ENCODE results near the gene TEX29.
A peak's percentile ranks its signal among the peaks of the same experiment; 100 is the strongest.

TEX29 gene

DNA sequence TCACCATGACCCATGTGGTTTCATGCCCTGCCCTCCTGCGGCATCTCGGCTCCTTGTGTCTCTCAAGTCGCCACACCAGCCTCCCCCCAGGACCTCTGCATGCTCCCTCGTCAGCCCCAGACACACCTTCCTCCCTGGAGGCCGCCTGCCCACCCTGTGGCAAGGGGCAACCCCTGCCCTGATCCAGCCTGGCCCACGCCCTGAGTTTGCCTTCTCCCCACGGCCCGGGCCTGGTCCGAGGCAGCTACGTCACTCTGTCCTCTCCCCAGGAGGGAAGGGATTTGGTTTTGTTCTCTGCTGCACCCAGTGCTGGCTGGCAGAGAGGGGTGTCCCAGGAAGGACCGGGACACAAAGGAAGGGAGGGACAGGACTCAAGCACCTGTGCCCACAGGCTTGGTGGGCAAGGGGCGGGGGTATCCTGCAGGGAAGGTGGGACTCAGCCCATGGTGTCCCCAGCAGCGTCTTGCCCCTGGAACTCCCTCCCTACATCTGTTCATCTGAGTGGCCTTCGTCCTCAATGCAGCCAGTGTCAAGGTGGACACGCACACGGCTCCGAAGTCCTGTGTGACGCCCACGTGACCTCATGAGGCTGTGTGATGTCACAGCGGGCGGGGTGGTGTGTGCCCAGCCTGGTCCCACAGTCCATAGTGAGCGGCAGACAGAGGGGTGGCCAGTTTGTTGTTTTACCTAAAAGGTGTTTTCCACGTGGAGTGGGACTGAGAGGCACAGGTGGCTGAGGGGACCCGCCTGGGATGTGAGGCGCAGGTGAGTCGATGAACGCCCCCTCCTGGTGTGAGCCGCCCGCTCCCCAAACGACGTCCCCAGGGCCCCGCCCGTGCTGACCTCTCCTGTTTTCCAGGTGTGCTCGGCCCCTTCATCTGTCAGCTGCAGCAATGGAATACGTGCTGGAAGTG lies at the start of gene TEX29:
TEX29 (plus strand) TSS at position 645 of the 914 bp plus-strand sequence; CDS start at position 894, 249 bp downstream.
- Histone ChIP-seq H3K27ac (ENCODE audit: low read depth, low read length) (no peak within 1 kb of the TSS), H3K4me3 (ENCODE audit: low read depth in 1 of 2, low read length in 2 of 2) (no peak within 1 kb of the TSS)

DNA sequence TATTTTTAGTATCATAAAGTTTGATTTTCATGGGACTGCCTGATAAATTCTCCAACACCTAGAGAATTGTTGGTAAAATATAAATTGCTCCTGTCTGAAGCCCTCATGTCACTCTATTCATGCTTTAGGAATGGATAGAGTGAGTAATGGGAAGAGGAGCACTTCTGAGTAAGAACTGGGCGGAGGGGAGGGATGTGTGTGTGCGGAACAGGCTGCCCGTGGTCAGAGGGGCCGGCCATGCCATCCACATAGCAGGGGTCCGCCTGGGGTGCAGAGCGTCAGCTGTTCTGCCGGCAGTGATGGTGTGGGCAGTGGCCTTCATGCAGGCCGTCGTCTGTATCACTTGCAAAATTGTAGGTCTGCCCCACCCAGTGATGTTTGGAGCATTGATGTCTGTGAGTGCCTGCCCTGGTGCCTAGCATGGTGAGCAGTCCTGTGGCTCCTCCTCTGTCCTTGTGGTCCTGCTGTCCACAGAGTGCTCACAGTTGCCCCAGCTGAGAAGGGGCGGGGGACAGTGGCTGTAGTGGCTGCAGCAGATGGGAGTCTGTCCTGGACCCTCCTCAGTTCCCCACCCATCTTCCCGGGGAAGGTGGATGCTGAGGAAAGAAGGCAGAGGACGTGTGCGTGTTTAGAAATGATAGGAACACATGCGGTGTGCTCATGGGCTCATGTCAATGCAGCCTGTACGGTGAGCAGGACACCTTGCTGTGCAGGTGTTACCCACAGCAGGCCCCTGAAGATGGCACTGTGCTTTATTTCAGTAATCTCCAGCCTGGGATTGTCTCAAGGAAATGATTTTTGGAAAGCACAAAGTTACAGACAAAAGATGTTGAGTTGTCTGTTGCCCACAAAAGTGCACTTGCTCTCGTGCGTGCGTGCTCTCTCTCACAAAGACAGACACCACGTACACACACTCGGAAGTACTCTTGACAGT lies 49.4 kb upstream of the TEX29 start:
- H3K36me3 ChIP-seq (ENCODE audit: insufficient read depth, low read length): peaks cover 28% of the 10 kb centered on the region
- H3K9ac ChIP-seq (ENCODE audit: low read length): no peak overlapping the region
- no peaks in the 10 kb centered on the region for H3K27me3 ChIP-seq (ENCODE audit: control insufficient read depth in 1 of 2, insufficient read depth in 2 of 2, low read length in 2 of 2)
- no peaks in the 10 kb centered on the region for H3K9me3 ChIP-seq (ENCODE audit: low read length)
- no peak overlapping the region for H3K27ac ChIP-seq (ENCODE audit: low read depth, low read length)
- no peak overlapping the region for H3K4me3 ChIP-seq (ENCODE audit: low read depth in 1 of 2, low read length in 2 of 2)
- peaks cover 5% of the 10 kb centered on the region for H3K4me1 ChIP-seq (ENCODE audit: insufficient read depth, low read length)

More for the DNA sequence above, at the start of gene TEX29:
- Histone ChIP-seq H3K9me3 (ENCODE audit: low read length) (no peaks in the 10 kb centered on the region), H3K36me3 (ENCODE audit: insufficient read depth, low read length) (no peaks in the 10 kb centered on the region), H3K27me3 (ENCODE audit: control insufficient read depth in 1 of 2, insufficient read depth in 2 of 2, low read length in 2 of 2) (no peaks in the 10 kb centered on the region), H3K9ac (ENCODE audit: low read length) (no peak within 1 kb of the TSS), H3K4me1 (ENCODE audit: insufficient read depth, low read length) (no peaks in the 10 kb centered on the region)

DNA sequence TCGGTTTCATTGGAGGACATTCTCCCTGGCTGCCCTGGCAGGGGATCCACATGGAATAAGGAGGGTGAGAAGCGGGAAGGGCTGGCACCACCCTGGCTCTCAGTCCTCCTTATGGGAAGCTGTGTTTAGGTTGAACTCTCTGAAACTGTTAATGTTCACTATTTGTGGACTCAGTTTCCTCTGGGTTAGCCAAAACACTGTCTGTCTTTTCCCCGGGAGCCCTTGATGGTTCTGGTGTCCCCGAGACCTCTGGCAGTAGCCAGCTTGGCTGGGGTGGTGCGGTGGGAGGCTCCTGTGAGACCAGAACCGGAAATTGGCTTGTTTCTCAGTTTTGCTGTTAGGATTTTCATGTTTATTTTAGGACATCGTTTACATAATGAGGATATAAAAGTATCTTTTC lies 48.3 kb upstream of the TEX29 start:
- Histone ChIP-seq H3K27me3 (ENCODE audit: control insufficient read depth in 1 of 2, insufficient read depth in 2 of 2, low read length in 2 of 2) (no peaks in the 10 kb centered on the region), H3K36me3 (ENCODE audit: insufficient read depth, low read length) (peaks cover 34% of the 10 kb centered on the region), H3K27ac (ENCODE audit: low read depth, low read length) (no peak overlapping the region), H3K9me3 (ENCODE audit: low read length) (no peaks in the 10 kb centered on the region), H3K9ac (ENCODE audit: low read length) (no peak overlapping the region), H3K4me1 (ENCODE audit: insufficient read depth, low read length) (peaks cover 5% of the 10 kb centered on the region), H3K4me3 (ENCODE audit: low read depth in 1 of 2, low read length in 2 of 2) (no peak overlapping the region)

DNA sequence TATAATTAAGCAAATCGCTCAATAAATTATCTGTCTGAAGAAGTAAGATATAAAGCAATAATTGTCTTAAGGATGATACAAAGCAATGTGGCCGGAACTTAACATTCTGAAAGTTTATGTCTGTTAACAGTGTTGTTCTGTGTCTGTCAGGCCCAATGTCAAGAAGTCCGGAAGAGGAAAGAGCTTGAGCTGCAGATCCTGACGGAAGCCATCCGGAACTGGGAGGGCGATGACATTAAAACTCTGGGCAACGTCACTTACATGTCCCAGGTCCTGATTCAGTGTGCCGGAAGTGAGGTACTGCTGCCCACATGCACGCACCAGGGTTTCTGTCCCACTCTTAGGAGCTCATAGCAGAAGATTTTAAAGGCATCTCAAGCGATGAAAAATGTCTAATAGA lies 45.1 kb upstream of the TEX29 start:
- no peak overlapping the region for H3K27ac ChIP-seq (ENCODE audit: low read depth, low read length)
- H3K27me3 ChIP-seq (ENCODE audit: control insufficient read depth in 1 of 2, insufficient read depth in 2 of 2, low read length in 2 of 2): no peaks in the 10 kb centered on the region
- no peaks in the 10 kb centered on the region for H3K9me3 ChIP-seq (ENCODE audit: low read length)
- H3K4me3 ChIP-seq (ENCODE audit: low read depth in 1 of 2, low read length in 2 of 2): no peak overlapping the region
- no peak overlapping the region for H3K9ac ChIP-seq (ENCODE audit: low read length)
- H3K4me1 ChIP-seq (ENCODE audit: insufficient read depth, low read length): peaks cover under 1% of the 10 kb centered on the region
- peaks cover 42% of the 10 kb centered on the region for H3K36me3 ChIP-seq (ENCODE audit: insufficient read depth, low read length)

DNA sequence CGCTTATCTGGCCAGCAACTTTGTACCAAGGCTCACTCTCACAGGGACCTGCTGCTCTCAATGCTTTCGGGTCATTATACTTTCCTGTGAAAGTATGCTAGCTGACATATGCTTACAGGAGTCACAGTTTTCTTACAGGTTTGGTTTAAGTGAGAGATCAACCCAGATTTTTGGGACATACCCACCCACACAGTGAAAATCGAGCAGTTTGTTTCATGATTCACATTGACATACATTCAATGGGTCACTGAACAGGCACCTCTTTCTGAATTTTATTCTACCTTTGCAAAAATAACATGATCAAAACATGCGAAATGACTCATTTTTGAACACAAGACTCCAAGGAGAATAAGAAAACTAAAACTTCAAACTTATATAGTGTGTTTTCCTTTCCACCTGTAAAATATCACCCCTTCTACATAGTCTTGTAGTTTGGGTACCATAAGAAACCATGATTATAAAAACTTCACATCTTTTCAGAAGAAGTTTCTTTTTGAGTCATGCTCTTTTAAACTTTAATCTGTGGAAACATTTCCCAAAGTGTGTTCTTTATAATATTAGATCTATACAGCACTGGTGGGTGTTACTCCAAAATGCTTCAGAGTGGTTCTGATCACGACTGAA lies 44.3 kb upstream of the TEX29 start:
- no peak overlapping the region for H3K4me3 ChIP-seq (ENCODE audit: low read depth in 1 of 2, low read length in 2 of 2)
- no peak overlapping the region for H3K27ac ChIP-seq (ENCODE audit: low read depth, low read length)
- H3K9ac ChIP-seq (ENCODE audit: low read length): no peak overlapping the region
- no peaks in the 10 kb centered on the region for H3K9me3 ChIP-seq (ENCODE audit: low read length)
- peaks cover 4% of the 10 kb centered on the region for H3K4me1 ChIP-seq (ENCODE audit: insufficient read depth, low read length)
- H3K27me3 ChIP-seq (ENCODE audit: control insufficient read depth in 1 of 2, insufficient read depth in 2 of 2, low read length in 2 of 2): no peaks in the 10 kb centered on the region
- peaks cover 48% of the 10 kb centered on the region for H3K36me3 ChIP-seq (ENCODE audit: insufficient read depth, low read length)

DNA sequence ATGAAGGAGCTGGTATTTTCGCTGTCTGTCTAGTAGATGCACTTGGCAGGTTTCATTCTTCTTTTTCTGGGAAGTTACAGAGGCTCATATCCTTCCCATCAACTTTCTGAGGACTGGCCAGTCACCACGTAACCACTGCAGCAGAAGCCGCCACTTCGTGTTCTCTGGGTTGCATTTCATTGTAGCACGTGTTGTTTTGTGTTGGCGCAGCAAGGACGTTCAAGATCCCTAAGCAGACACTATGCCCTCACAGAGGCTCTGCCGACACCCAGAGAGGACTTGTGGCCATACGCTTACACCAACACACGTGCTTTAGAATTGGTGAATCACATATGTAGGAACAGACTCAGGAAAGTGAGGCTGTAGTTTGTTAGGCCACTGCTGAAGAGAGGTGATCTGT lies 42.2 kb upstream of the TEX29 start:
- Histone ChIP-seq H3K36me3 (ENCODE audit: insufficient read depth, low read length) (peaks cover 44% of the 10 kb centered on the region), H3K9ac (ENCODE audit: low read length) (no peak overlapping the region), H3K4me1 (ENCODE audit: insufficient read depth, low read length) (peaks cover 22% of the 10 kb centered on the region), H3K27me3 (ENCODE audit: control insufficient read depth in 1 of 2, insufficient read depth in 2 of 2, low read length in 2 of 2) (no peaks in the 10 kb centered on the region), H3K9me3 (ENCODE audit: low read length) (no peaks in the 10 kb centered on the region), H3K27ac (ENCODE audit: low read depth, low read length) (no peak overlapping the region), H3K4me3 (ENCODE audit: low read depth in 1 of 2, low read length in 2 of 2) (no peak overlapping the region)

DNA sequence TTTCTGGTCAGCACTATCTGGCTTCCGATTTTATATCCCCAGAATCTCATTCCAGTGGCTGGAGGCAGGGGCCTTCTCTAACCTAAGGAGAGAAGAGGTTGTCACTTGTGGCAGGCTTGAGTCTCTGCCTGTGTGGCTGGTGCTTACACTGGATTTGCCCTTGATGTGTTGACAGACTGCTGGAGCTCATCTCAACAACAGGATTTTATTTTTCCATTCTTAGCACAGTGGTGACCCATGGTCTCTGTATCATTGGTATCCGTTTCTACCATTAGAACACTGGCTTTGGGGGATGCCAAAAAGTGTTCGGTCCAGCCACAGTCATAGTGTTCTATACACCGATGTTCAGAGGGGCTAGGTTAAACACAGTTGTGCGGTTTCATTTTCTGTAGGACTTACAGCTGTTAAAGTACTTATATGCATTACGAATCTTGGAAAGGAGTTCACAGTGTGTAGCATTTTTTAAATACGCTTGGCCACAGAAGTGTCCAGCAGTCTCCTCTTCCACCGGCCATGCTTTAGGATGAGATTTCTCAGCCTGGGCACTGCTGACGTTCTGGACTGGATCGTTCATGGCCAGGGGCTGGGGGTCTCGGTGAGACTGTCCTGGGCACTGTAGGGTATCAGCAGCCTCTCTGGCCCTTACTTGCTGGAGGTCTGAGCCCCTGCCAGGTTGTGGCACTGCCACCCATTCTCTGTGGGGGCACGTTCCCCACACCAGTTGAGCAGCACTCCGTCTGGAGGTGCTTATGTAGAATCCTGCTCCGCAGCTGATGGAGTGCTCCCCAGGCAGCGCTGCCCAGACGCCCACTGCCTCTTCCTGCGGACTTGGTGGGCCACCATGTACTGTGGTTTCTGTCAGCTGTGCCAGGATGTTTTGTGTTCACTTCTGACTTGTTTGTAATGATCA lies 41.4 kb upstream of the TEX29 start:
- Histone ChIP-seq H3K4me1 (ENCODE audit: insufficient read depth, low read length) (peaks cover 22% of the 10 kb centered on the region), H3K9ac (ENCODE audit: low read length) (no peak overlapping the region), H3K27me3 (ENCODE audit: control insufficient read depth in 1 of 2, insufficient read depth in 2 of 2, low read length in 2 of 2) (no peaks in the 10 kb centered on the region), H3K27ac (ENCODE audit: low read depth, low read length) (no peak overlapping the region), H3K4me3 (ENCODE audit: low read depth in 1 of 2, low read length in 2 of 2) (no peak overlapping the region), H3K36me3 (ENCODE audit: insufficient read depth, low read length) (peaks cover 50% of the 10 kb centered on the region), H3K9me3 (ENCODE audit: low read length) (no peaks in the 10 kb centered on the region)

DNA sequence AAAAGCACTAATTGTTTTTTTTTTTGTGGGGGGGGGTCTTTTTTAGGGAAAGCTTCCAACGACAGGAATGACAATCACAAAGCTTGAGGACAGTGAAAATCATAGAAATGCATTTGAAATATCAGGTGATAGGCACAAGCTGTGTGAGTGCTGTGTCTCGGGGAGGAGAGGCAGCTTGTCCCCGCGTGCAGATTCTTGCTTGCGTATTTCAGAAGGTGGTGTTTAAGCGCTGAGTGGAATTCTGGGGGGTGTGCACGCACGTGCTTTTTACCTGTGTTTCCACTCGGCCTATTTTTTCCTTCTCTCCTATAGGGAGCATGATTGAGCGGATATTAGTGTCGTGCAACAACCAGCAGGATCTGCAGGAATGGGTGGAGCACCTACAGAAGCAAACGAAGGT lies 40.2 kb upstream of the TEX29 start:
- no peak overlapping the region for H3K4me3 ChIP-seq (ENCODE audit: low read depth in 1 of 2, low read length in 2 of 2)
- no peaks in the 10 kb centered on the region for H3K9me3 ChIP-seq (ENCODE audit: low read length)
- no peak overlapping the region for H3K27ac ChIP-seq (ENCODE audit: low read depth, low read length)
- H3K4me1 ChIP-seq (ENCODE audit: insufficient read depth, low read length): peaks cover 22% of the 10 kb centered on the region
- no peaks in the 10 kb centered on the region for H3K27me3 ChIP-seq (ENCODE audit: control insufficient read depth in 1 of 2, insufficient read depth in 2 of 2, low read length in 2 of 2)
- H3K36me3 ChIP-seq (ENCODE audit: insufficient read depth, low read length): peaks cover 58% of the 10 kb centered on the region
- no peak overlapping the region for H3K9ac ChIP-seq (ENCODE audit: low read length)

DNA sequence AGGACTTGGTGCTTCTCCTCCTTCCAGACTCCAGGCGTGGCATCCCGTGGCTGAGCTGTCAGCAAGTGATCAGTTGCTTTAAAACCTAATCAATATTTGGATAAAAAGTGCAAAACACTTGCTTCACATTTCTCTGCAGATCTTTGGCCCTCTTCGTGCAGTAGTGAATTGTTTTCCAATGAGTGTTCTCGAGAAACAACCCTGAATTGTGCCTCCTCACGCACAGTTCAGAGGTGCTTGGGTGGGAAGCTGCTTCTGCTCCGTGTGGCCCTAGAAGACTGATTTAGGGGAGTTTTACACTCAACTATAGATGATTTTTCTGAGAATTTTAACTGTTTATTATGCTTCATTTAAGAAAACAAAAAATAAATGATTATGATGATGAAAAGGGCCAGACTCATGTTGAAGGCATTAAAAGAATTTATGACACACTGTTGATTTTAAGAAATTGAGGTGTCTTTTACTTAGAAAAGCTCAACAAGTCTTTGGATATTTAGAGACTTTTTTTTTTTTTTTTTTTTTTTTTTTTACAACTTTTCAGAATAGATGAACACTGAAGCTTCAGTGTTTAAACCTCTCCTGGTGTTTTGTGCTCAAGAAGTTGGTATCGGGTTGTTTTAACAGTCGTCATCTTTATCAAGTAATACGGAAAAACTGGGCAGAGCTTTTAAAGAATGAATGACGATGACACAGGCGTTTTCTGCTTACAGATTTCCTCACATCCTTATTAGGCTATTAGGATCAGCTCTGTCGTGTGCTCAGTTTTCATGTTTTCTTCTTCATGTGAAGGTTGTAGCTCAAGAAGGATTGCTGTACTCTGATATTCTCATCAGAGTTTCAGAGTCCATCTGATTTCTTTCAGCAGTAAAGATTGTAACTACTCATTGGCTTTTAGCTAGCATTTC lies 39.5 kb upstream of the TEX29 start:
- no peaks in the 10 kb centered on the region for H3K9me3 ChIP-seq (ENCODE audit: low read length)
- peak overlapping the region; percentile 80 for H3K27ac ChIP-seq (ENCODE audit: low read depth, low read length)
- peaks cover 56% of the 10 kb centered on the region for H3K36me3 ChIP-seq (ENCODE audit: insufficient read depth, low read length)
- peaks cover 22% of the 10 kb centered on the region for H3K4me1 ChIP-seq (ENCODE audit: insufficient read depth, low read length)
- H3K9ac ChIP-seq (ENCODE audit: low read length): no peak overlapping the region
- H3K4me3 ChIP-seq (ENCODE audit: low read depth in 1 of 2, low read length in 2 of 2): no peak overlapping the region
- no peaks in the 10 kb centered on the region for H3K27me3 ChIP-seq (ENCODE audit: control insufficient read depth in 1 of 2, insufficient read depth in 2 of 2, low read length in 2 of 2)
